ENCODE measurements around the gene KAT8.

Gene KAT8

GRCh38 chr16:31117384-31118222, at the start of gene KAT8:
KAT8 (plus strand) TSS chr16:31117664; CDS start chr16:31117682, 18 bp downstream.
- peak; percentile 96 for ATAC-seq
- TF ChIP-seq CSRNP3 (CRISPR knock-in tag; IDR thresholded peaks at IDR 0.05) (no peak), OSR1 (CRISPR knock-in tag; IDR thresholded peaks at IDR 0.05) (no peak), ZC3H10 (CRISPR knock-in tag; IDR thresholded peaks at IDR 0.05) (no peak), TSHZ2 (CRISPR knock-in tag; IDR thresholded peaks at IDR 0.05) (no peak), TOX (CRISPR knock-in tag; IDR thresholded peaks at IDR 0.05; ENCODE audit: borderline replicate concordance) (no peak), ISL1 (CRISPR knock-in tag; IDR thresholded peaks at IDR 0.05) (no peak), PPARA (CRISPR knock-in tag; IDR thresholded peaks at IDR 0.05; ENCODE audit: borderline replicate concordance) (no peak), SNAI2 (CRISPR knock-in tag; IDR thresholded peaks at IDR 0.05) (no peak), POU6F1 (CRISPR knock-in tag; IDR thresholded peaks at IDR 0.05; ENCODE audit: borderline replicate concordance, low read depth) (no peak), CSDC2 (CRISPR knock-in tag; IDR thresholded peaks at IDR 0.05) (no peak), TCF4 (CRISPR knock-in tag; IDR thresholded peaks at IDR 0.05; ENCODE audit: borderline replicate concordance) (no peak), ZFP30 (CRISPR knock-in tag; IDR thresholded peaks at IDR 0.05) (no peak), GLIS3 (CRISPR knock-in tag; IDR thresholded peaks at IDR 0.05) (no peak), ZFP3 (CRISPR knock-in tag; IDR thresholded peaks at IDR 0.05) (no peak), ZNF565 (CRISPR knock-in tag; conservative IDR thresholded peaks at IDR 0.05; ENCODE audit: low read depth) (no peak), ESRRG (CRISPR knock-in tag; IDR thresholded peaks at IDR 0.05) (no peak), ZNF8 (CRISPR knock-in tag; IDR thresholded peaks at IDR 0.05) (no peak)

GRCh38 chr16:31071861-31072260, 45.6 kb upstream of the KAT8 start:
- no peak for ATAC-seq
- TF ChIP-seq ZFP30 (CRISPR knock-in tag; IDR thresholded peaks at IDR 0.05) (no peak), BACH2 (CRISPR knock-in tag; IDR thresholded peaks at IDR 0.05; ENCODE audit: borderline replicate concordance) (no peak), CSDC2 (CRISPR knock-in tag; IDR thresholded peaks at IDR 0.05) (no peak), ZNF70 (CRISPR knock-in tag; IDR thresholded peaks at IDR 0.05) (no peak), OSR1 (CRISPR knock-in tag; IDR thresholded peaks at IDR 0.05) (no peak), ARNTL (CRISPR knock-in tag; IDR thresholded peaks at IDR 0.05; ENCODE audit: borderline replicate concordance, low read depth) (no peak), ZFP3 (CRISPR knock-in tag; IDR thresholded peaks at IDR 0.05) (no peak), CSRNP3 (CRISPR knock-in tag; IDR thresholded peaks at IDR 0.05) (no peak), GLIS3 (CRISPR knock-in tag; IDR thresholded peaks at IDR 0.05) (no peak), RARB (CRISPR knock-in tag; IDR thresholded peaks at IDR 0.05) (no peak), ZNF8 (CRISPR knock-in tag; IDR thresholded peaks at IDR 0.05) (no peak), POU6F1 (CRISPR knock-in tag; IDR thresholded peaks at IDR 0.05; ENCODE audit: borderline replicate concordance, low read depth) (no peak), ISL1 (CRISPR knock-in tag; IDR thresholded peaks at IDR 0.05) (no peak), CREB5 (CRISPR knock-in tag; IDR thresholded peaks at IDR 0.05; ENCODE audit: low read depth) (no peak), PPARA (CRISPR knock-in tag; IDR thresholded peaks at IDR 0.05; ENCODE audit: borderline replicate concordance) (no peak), PATZ1 (CRISPR knock-in tag; IDR thresholded peaks at IDR 0.05; ENCODE audit: borderline replicate concordance) (no peak)
